HG02678 (cell line): Measurements from ENCODE around the gene PMFBP1.

Experiments used
- ATAC-seq: cut with Tn5 transposase; IDR thresholded peaks from one replicate; pipeline ENCODE4 v1.9.1; 2021; ENCODE audit warnings: mild to moderate bottlenecking, moderate library complexity; ENCODE audit not compliant: unreplicated experiment

PMFBP1 gene, protein sequence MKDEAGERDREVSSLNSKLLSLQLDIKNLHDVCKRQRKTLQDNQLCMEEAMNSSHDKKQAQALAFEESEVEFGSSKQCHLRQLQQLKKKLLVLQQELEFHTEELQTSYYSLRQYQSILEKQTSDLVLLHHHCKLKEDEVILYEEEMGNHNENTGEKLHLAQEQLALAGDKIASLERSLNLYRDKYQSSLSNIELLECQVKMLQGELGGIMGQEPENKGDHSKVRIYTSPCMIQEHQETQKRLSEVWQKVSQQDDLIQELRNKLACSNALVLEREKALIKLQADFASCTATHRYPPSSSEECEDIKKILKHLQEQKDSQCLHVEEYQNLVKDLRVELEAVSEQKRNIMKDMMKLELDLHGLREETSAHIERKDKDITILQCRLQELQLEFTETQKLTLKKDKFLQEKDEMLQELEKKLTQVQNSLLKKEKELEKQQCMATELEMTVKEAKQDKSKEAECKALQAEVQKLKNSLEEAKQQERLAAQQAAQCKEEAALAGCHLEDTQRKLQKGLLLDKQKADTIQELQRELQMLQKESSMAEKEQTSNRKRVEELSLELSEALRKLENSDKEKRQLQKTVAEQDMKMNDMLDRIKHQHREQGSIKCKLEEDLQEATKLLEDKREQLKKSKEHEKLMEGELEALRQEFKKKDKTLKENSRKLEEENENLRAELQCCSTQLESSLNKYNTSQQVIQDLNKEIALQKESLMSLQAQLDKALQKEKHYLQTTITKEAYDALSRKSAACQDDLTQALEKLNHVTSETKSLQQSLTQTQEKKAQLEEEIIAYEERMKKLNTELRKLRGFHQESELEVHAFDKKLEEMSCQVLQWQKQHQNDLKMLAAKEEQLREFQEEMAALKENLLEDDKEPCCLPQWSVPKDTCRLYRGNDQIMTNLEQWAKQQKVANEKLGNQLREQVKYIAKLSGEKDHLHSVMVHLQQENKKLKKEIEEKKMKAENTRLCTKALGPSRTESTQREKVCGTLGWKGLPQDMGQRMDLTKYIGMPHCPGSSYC

DNA sequence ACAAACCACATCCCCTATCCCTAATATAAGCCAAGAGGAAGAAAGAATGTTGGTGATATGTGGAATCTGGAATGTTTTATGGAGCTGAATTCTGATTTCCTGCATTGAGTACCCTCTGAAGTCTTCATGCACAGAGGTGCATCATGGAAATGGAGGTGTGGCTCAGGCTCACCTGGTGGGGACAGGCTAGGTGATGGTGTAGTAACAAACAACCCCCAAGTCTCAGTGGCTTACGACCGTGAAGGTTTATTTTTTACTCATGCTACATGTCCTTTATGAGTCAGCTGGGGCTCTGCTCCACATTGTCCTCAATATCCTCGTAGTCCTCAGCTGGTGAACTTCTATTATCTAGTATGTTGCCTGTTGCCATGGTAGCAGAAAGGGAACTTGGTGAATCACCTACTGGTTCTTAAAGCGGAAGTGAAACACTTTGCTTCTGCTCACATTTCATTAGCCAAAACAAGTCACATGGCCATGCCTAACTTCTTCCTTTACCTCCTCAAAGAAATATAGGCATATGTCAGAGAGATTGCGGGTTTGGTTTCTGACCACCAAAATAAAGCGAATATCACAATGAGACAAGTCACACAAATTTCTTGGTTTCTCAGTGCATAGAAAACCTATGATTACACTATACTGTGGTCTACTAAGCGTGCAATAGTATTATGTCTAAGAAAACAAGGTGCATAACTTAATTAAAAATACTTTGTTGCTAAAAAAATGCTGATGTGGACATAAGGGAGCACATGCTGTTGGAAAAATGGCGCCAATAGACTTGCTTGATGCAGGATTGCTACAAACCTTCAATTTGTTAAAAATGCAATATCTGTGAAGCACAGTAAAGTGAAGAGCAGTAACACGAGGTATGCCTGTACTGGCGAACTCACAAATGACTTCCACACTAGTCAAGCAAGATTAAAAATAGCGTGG, at the start of gene PMFBP1:
Gene PMFBP1 (minus strand): TSS at position 51 of the 930 bp plus-strand sequence. CDS start 947 bp downstream, outside the sequence.
- ATAC-seq: peak; percentile 98

DNA sequence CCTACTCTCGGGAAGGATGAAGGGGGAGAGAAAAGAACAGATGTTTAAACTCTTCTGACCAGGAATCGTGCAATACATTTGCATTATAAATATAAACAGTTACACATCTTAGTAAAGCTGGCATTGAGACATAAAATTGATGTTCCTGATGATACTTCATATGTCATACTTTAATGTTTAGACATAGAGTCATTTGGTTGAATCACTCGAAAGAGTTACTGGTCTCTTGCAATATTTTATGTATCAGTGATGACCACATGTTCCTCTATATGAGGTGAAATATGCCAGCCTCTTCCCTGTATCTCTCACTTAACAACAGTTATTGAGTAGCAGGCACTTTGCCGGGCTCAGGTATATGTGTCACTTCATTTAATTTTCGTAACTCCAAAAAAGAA, 49.7 kb upstream of the PMFBP1 start:
- ATAC-seq: no peak

DNA sequence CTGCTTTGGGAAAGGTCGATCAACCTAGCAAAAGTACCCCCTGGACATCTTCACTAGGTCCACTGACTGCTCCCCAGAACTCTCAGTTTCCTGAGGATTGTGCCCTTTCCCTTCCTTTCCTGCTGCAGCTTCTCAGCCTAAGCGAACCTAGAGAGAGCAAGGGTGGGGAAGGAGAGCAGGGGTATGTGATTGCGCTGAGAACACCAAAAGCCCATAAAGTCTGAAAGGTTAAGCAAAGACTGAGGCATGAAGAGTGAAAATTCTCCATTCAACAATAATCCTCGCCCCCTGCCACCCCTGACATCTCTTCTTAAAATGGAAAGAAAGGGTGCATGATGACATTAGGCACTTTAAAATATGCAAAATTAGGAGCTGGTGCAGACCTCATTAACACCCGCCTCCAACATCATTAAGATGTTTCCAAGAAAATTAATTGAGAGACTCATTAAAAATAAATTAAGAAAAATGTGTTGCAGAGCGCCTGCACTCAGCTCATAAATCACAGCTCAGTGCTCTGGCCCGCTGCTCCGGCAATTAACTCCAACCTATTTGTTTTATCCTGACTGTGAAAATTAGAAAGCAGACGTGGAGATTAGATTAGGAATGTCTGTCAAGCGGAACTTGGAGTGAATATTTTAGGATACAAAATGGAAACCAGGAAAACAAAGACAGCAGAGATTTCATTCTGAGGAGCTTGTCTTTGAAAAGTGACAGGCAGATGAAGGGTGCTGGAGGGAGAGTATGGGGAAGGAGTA, 49.1 kb upstream of the PMFBP1 start:
- no peak for ATAC-seq

DNA sequence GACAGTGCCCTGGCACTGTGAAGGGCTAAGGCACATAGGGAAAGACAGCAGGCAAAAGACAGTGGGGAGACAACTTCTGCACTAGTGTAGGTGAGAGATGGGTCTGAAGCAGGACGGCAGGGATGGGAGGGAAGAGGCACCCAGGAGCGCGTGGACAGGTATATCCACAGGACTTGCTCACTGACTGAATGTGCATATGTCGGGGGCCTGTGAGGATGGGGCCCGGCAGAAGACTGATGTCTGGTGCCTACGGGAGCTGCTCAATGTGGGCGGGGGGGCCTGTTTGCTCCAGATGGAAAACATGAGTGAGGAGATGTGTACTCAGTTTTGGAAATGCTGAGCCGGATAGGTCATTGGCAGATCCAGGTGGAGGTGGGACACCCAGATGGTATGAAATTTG, 47.3 kb upstream of the PMFBP1 start:
- ATAC-seq: no peak

DNA sequence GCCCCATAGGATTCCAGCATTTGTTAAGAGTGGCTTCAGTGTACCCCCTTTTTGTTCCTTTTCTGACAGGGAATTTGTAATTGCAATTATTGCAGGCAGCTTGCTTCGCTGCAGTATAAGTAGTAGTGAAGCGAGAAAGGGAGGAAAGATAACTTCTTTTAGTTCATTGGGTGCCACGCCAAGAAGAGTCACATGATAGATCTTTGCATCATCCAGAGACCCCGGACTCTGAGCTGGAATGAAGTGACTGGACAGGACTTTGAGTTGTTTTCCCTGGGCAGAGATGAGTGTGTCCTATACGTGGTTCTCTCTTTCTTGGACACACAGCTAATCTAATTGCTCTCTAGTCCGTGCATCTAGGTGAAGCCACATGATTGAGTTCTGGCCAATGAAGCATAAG, 44.8 kb upstream of the PMFBP1 start:
- ATAC-seq: no peak

DNA sequence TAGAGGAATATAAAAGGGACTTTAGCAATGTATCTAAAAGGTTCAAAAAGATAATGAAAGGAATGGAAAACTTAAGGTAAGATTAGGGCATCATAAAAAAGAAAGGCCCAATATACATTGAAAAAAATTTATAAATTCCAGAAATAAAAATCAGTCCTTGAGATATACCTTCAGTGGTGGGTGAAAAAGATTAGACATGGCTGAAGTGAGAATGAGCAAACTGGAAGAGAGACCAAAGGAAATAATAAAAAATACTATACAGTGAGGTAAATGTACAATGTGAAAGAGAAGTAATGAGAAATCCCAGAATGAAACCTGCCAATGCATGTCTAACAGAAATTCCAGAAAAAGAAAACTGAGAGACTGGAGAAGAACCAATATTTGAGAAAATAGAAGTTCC, 42.9 kb upstream of the PMFBP1 start:
- no peak for ATAC-seq

DNA sequence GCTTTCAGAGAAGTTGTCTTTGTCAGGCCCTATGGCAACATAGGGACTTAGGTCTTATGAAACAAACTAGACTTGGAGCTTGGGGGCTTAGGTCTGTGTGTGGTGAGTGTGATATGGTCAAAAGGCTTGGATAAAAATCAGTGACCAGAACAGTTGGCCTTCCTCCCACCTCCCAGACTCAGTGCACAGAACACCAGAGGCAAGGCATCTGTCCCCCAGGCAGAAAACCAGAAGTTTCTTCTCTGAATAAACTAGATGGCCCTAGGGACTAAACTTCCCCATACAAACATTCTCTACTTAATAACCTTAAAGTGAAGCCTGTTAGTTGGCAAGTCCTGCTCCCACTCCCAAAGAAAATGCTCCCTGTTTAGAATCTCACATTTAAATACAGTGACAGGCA, 39.2 kb upstream of the PMFBP1 start:
- ATAC-seq: no peak

DNA sequence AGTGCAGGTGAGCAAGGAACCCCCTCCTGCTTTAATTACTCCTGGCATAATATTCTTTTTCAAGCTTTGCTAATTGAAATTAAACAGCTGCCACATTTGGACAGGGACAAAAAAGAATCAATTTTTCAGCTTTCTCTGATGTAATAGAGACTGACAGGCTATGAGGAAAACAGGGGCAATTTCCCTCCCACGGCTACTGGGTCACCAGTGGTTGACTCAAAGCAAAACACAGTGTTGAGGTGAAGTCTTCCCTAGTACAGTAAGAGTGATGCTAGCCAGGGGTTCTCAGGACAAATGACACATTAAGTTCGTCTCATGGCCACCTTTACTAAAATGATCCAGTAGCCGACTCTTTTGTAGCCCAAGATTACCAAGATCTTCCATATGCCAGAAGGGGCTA, 38.6 kb upstream of the PMFBP1 start:
- no peak for ATAC-seq

DNA sequence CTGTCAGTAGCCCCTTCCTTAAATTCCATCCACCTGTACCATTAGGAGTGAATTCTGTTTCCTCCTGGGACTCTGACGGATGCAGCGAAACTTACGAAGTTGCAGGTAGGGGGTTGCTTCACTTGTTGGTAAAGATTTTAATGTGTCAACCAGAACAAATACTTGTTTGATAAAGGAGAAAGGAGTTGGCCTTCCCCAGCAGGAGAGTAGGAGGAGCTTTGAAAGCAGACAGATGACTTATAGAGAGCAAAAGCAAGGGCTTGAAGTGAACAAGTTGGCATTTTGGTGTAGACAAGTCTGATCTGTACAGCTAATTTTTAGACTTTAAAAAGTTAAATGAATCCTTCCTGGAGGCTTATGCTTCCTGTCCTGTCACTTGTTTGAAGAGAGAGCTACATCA, 38.1 kb upstream of the PMFBP1 start:
- no peak for ATAC-seq

DNA sequence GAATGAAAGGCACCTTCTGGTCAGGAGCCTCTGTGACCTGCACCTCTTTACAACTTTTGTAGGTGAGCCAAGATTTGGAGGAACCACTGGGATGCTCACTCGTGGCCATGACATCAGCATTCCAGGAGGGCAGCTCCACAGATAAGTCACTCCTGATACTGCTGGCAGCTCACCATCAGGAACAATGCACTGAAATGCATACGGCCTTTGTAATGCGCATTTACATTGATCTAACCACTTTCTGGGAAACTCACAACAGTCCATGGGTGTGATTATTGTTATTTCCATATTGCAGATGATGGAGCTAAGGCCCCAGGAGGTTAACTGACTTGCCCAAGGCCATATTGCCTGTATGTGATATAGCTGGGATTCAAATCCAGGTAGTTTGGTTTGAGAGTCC, 34.3 kb upstream of the PMFBP1 start:
- no peak for ATAC-seq

DNA sequence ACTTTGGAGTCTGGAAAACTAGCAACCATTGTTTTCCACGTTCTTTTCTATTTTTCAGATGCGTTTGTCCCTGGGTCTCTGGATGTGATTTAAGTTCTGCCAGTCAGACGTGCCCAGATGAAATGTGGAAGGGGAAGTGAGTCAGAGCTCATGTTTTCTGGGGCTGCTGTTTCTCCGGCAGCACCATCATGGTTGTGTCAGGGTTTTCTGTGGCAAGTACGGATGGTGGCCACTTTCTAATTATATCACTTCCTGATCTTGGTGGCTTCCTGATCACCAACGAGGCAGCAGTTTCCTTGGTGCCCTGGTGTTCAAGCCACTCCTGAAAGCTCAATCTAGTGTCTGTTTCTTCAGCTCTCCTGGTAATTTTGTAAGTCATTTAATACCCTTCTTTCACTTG, 31.4 kb upstream of the PMFBP1 start:
- ATAC-seq: peak; percentile 76

DNA sequence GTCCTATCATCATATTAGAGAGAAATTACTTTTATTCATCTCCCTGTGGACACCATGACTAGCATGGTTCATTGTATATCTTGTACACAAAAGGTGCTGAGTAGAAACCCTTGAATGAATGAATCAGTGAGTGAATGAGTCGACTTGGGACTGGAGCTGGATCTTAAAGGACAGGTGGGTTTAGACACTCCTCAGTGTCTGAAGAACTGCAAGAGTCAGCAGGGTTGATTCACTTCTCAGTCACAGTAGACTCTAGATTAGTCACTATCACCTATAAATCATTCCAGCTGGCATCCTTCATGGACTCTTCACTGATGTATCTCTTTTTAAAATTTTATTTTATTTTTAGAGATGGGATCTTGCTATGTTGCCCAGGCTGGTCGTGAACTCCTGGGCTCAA, 30.1 kb upstream of the PMFBP1 start:
- no peak for ATAC-seq

DNA sequence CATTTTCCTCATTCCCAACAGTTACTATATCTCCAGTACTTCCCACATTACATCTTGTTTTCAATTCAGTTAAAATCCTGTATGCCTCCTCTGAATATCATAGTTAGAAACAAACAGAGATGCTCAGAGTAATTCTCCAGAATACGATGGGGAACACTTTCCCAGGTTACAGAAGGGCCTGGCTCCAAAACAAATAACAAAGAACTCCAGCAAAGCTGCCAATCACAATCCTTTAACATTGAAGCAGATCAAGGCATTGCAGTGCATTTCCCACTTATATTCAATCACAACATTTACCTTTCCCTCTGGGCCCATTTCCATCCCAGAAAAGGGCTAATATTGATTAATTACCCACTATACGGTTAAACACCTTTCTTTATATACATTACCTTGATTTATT, 29.4 kb upstream of the PMFBP1 start:
- ATAC-seq: no peak

DNA sequence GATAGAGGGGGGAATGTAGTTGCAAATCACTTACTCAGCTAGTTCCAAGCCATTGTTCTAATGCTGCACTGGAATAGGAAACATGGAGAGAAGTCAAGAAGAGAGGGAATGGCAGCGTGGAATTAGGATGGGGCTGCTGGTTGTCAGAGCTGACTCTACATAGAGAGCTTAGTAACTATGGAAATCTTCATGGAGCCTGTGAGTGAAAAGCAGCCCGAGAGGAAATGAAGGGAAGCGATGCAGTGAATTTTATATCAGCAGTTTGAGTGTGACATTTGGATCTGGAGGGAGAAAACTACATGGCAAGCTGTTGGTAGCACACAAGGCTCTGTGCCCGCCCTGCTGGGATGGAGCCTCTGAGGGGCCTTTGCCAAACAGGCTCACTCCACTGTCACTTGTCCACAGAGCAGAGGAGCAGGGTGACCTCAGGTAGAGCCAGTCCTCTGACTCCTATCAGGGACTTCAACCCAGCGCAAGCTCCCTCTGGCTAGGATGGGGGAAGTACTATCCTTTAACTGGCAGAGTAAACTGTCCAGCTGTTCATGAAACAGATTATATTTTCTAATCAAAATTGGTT, 27.9 kb upstream of the PMFBP1 start:
- ATAC-seq: no peak

DNA sequence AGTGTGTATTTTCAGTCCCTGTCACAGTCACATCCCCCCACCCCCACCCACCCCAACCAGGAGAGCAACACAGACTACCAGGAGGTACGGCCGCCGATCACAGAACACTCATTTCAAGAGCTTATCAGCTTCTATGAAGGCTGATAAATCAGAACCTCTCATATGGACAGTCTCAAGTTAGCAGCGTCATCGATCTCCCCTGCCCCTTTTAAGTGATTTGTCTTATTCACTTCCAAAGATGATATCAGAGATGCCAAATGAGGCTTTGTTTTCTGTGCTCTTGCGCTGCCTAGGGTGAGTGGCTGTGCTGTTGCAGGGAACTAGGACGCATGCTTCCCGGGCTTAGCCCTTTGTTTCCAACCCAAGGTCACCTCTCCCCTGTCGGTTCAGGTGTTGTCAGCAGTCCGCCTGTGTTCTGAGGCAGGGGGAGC, 26.8 kb upstream of the PMFBP1 start:
- ATAC-seq: no peak

DNA sequence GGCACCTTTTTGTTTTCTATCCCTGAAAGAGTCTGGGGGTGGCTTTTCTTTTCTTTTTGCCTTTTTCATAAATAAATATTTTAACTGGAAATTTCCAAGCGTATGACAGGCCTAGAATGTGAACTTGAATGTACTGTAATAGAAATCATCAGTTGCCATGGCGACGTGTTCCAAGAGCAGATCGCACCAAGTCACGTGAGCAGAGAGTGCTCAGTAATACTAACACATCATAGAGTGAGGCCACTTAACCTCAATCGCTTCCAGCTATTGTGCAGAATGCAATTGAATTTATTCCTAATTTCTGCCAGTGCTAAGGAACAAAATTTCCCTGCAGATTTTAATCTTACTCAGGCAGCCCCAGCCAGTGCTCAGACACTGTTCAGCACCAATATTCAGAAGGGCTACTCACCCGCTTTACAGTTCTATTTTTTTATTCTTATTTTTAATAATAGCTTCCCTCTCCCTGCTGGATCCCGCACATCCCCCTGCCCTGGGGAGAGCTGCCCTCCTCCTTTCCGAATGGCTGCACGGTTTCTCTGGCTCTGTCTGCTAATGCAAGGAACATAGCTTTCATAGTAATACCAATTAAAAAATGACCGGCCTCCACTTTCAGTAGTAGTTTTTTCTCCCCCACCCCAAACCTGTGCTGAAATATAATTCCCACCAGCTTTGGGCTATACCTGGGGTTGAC, 26.2 kb upstream of the PMFBP1 start:
- ATAC-seq: no peak

DNA sequence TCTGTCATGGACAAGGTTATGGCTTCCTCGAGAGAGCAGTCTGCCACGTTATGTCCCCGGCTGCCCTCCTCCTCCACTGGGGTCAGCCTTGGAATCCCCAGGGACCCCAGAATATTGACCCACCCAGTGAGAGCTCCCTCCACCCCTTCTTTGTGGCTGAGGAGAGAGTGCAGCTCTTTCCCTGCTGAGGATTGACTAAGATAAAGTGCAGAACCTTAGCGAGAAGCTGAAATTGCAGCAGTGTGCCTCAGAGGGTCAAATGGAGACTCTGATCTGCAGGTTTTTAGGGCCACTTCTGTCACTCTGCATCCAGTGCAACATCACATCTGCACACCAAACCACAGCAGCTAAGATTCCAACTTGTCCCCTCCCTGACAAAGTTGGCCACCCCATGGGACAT, 25.6 kb upstream of the PMFBP1 start:
- ATAC-seq: no peak

DNA sequence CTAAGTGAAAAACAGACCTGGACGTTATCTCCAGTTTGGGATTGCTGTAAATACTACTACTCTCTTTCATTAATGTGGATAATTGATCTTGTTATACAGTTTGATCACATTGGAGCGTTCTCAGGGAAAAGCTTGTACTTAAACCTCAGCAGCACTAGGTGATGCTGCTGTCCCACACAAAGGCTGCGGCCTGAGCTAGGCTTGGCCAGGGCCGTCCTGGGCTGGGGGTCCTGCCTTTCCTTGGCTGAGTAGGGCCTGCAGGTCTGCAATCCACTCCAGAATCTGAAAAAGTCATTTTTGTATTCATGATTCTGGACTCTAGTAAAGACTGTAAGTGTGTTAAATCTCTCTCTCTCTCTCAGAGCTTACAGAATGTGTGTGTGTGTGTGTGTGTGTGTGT, 23.7 kb upstream of the PMFBP1 start:
- no peak for ATAC-seq

DNA sequence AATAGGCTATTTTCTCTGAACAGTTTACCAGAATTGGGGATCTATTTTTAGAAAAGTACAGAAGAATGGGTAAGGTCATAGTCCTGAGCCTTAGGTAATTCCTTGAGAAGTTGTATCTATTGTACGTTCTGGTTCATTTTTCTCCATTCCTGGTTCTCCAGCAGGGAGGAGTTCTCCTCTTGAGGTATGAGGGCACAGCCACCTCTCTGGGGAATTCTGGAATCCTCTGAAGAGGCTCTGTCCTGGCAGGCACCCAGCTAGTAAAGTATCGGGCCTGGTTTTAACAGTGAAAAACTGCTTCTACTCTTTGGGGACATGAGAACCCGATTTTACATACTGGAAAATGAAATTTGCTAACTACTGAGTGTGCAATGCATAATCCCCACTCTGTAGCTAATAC, 19.6 kb upstream of the PMFBP1 start:
- ATAC-seq: no peak
